GM21381 (cell line): ENCODE measurements around the gene ZPLD1.

ENCODE experiments used
- ATAC-seq: cut with Tn5 transposase; IDR thresholded peaks from one replicate; pipeline ENCODE4 v1.9.1; 2021; ENCODE audit warnings: mild to moderate bottlenecking, moderate library complexity; ENCODE audit not compliant: unreplicated experiment

The ZPLD1 gene

GRCh38 chr3:102434715-102435114 lies at the start of gene ZPLD1:
Gene ZPLD1, plus strand, starts transcription at chr3:102435015. Its CDS starts 3,473 bp downstream, at chr3:102438488.
- no peak for ATAC-seq

- no peak for ATAC-seq
These were observed 44.5 kb upstream of the ZPLD1 start for GRCh38 chr3:102390171-102390864.

DNA sequence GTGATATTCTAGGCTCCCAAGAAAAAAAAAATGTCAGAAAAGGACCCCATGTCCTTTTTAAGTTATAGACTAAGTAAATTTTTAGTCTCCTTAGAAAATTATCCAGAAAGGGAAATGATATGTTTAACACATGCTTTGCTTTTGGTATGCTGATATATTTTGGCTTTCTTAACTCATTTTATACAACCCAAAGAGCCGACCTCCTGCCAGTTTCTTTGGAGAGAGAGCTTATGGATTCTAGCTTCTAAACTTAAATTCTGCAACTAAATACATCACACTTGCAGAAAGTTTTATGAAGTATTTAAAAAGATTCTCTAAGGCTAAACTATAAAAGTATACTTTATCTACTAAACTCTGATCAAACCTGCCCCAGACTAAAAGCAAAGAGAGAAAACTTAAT lies 43.9 kb upstream of the ZPLD1 start:
- no peak for ATAC-seq

DNA sequence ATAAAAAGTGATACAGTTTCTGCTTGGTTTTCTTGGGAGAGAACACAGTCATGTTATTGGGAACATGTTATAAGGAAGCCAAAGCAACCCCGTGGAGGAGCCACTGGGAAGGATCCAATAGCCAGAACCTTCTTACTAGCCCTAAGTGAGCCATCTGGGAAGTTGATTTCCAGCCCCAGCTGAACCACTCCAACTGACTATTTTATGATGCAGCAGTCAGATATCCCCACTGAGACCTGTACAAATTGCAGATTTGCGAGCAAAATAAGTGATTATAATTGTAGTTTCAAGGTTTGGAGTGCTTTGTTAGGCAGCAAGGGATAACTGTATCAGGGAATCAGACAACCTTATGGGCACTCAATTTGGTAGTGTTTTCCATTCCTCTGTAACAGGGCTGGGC lies 43.3 kb upstream of the ZPLD1 start:
- no peak for ATAC-seq

GRCh38 chr3:102394517-102394916 lies 40.3 kb upstream of the ZPLD1 start:
- ATAC-seq, result no peak

GRCh38 chr3:102398176-102398575 lies 36.6 kb upstream of the ZPLD1 start:
- no peak for ATAC-seq

- no peak for ATAC-seq
These were observed 36.1 kb upstream of the ZPLD1 start for GRCh38 chr3:102398666-102399065.

- ATAC-seq, result no peak
These were observed 34.7 kb upstream of the ZPLD1 start for GRCh38 chr3:102400142-102400541.

GRCh38 chr3:102400766-102401165 lies 34.0 kb upstream of the ZPLD1 start:
- ATAC-seq, result no peak

DNA sequence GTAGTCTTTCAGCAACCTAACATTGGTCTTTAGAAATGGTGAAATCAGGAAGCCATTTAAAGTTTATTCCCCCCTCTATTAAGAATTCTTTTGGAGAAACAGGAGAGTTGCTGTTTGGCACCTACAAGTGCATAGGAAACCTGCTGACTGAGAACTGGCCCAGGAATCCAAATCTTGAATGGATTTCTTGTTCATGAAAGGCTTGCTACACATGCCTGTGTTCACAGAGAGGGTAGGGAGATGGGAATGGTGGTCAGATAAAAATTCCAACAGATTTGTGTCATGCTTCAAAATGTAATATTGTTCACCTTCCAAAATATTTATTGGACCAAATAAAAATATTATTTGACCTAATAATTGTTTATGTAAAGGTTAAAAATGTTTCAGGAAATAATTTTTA lies 24.2 kb upstream of the ZPLD1 start:
- ATAC-seq, result no peak

GRCh38 chr3:102415553-102415952 lies 19.3 kb upstream of the ZPLD1 start:
- ATAC-seq, result no peak

DNA sequence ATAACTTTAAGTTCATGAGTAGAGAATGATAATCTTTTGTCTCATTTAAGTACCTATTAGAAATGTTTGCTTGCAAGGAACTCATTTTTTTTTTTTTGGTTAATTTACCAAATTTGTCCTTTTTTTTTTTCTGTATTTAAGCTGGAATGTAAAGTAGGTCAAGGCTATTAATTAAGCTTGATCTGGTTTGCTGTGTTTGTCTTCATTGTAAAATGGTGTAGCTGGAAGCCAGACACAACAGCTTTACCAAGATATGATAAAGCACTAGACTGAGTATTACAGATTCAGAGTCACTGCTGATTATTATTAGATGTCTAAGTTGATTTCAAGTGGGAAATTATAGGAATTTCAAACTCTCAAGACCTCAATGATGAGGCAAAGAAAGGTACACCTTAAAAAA lies 15.0 kb upstream of the ZPLD1 start:
- no peak for ATAC-seq

DNA sequence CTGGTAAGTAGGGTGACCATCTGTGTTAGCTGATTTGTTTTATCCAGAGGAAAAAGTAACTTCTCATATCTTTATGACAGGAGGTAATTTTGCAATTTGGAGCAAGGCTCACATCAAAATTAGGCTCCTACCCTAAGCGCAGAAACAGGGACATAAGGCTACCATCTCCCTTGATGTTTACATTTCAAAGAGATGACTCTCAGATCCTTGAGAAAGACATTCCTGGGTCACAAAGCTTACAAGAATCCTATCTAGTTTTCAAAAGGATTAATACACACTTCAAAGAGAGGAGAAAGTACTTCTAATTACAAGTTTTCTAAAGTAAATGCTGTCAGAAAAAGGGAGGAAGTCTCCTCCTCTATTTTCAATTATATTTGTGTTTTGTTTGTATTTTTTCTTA lies 7.0 kb downstream of the ZPLD1 start:
- ATAC-seq, result no peak

- ATAC-seq, result no peak
These were observed 8.2 kb downstream of the ZPLD1 start for GRCh38 chr3:102443021-102443420.

GRCh38 chr3:102444101-102444500 lies 9.3 kb downstream of the ZPLD1 start:
- no peak for ATAC-seq

- no peak for ATAC-seq
These were observed 12.5 kb downstream of the ZPLD1 start for GRCh38 chr3:102447272-102447671.

DNA sequence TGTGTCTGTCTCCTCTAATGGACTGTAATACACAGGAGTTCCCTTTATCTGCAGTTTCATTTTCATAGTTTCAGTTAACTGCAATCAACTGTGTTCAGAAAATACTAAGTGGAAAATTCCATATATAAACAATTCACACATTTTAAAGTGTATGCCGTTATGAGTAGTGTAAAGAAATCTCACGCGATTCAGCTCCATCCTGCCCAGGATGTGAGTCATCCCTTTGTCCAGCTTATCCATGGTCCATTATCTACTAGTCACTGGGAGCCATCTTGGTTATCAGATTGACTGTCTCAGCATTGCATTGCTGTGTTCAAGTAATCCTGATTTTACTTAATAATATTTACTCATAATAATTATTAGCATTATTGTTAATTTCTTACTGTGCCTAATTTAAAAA lies 14.5 kb downstream of the ZPLD1 start:
- no peak for ATAC-seq

DNA sequence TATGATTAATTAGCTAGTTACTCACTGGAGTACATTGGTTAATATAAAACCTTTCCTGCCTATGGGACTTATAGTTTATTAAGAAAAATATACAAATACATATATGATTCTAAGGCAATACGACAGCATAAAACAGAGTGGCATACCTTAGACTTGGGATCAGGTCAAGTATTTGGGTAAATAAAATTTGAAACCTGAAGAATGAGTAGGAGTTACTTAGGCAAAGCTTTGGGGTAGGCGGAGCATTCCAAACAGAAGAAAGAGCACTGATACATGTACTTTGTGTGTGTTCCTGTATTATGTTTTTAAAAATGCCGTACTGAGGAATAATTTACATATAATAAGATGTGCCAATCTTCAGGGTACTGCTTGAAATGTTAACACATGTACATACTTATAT lies 15.1 kb downstream of the ZPLD1 start:
- no peak for ATAC-seq

DNA sequence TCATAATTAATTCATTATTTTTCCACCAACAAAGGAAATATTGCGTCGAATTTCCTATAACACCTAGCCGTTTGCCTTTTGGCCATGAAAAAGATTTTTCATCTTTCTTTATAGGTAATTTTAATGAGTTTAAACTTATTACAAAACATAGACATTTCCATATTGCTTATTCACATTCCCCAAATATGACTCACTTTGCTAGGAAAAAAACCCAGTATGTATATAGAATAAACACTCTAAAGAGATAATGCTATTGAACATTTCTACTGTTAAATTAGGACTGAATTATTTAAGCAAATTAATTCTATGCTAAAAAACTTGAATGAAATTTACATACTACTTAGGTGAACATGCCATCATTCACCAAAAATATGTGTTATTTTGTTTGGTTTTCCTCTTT lies 16.2 kb downstream of the ZPLD1 start:
- no peak for ATAC-seq

DNA sequence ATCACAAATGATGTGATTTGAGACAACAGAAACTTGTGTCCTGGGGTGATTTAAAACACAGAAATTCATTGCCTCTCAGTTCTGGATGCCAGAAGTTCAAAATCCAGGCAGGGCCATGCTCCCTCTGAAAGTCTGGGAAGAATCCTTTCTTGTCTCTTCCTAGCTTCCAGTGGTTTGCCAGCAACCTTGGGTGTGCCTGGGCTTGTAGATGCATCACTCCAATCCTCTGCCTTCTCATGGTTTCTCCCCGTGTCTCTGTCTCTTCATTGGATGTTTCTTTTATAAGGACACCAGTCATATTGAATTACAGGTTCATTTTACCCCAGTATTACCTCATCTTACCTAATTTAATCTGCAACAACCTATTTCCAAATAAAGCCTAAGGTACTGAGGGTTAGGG lies 16.7 kb downstream of the ZPLD1 start:
- no peak for ATAC-seq

GRCh38 chr3:102454181-102454580 lies 19.4 kb downstream of the ZPLD1 start:
- ATAC-seq, result no peak

DNA sequence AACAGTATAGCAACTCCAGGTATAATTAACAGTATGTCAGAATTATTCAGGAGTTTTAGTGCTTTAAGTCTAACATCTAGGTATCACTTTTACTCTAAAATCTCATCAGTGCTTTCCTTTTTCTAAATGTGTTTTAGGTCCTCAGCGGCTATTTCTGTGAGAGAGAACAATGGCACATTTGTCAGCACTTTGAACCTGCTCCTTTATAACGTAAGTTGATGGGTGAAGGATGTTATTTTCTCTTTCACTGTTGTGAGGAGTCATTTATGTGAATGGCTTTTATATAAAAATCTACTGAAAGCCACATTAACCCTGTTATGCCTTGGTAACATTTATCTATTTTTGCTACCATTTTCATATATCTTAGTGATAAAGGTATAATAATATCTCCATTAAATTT lies 22.8 kb downstream of the ZPLD1 start:
- ATAC-seq, result no peak

DNA sequence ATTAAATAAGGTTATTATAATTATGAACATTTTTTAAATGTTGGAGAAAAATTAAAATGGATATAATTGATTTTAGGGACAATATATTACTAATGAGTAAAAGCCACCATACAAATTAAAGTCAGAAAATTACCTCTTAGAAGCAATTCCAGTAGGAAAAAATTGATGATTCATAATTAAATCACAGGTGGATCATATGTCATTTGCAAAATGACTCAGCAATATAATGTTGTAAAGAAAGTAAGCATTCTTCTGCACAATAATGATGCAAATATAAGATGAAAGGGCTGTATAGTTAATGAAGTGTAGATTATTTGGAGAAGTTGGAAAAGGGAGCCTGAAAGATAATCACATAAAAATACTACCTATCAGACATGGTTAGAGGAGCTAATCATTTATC lies 25.8 kb downstream of the ZPLD1 start:
- no peak for ATAC-seq
